SK-N-SH (cell line): ENCODE results near the gene MYO18A. TPM values are rescaled to one million over a fixed set of nuclear protein-coding genes. Genes with fewer than 3 reads are reported as not detected.

Source experiments
- CTCF ChIA-PET: fragments of 300-600, 350-600 bp; formaldehyde crosslinking; extraction: SDS; loops from one replicate; lab custom pipeline; 2021; lab: Yijun Ruan, JAX
- POLR2A ChIA-PET: fragments of 350-600 bp; sonication (Branson Sonifier 250); formaldehyde crosslinking; extraction: SDS; loops from one replicate; lab custom pipeline; 2020; ENCODE audit warnings: antibody characterized with exemption, inconsistent platforms; lab: Yijun Ruan, JAX
- DNase-seq: peaks from one replicate; pipeline ENCODE4 v3.0.0; 2012
- H2AFZ ChIP-seq: fragments of 200-600 bp; sonication (generic); 2 replicates; pipeline ENCODE4 v1.8.1; 2016; ENCODE audit warnings: antibody characterized with exemption, mild to moderate bottlenecking, low read depth
- H3F3A ChIP-seq: fragments of 200-600 bp; sonication (generic); replicated peaks from 2 replicates; pipeline ENCODE3; 2016; ENCODE audit warnings: antibody characterized with exemption, mild to moderate bottlenecking; ENCODE audit not compliant: insufficient read depth
- H3K27ac ChIP-seq, 2 experiments: fragments of 200-500 bp in 1 of 2; fragments of 200-600 bp in 1 of 2; sonication (Bioruptor generic) in 1 of 2; sonication (generic), shearing (Covaris generic) in 1 of 2; 2 replicates each; pipeline versions ENCODE4 v1.5.1 to v1.6.1; 2014 to 2016; ENCODE audit warnings: low read depth in 2 of 2, inconsistent platforms in 1 of 2, low read length in 1 of 2, mild to moderate bottlenecking in 1 of 2, mixed read lengths in 1 of 2
- H3K27me3 ChIP-seq: fragments of 200-600 bp; sonication (generic), shearing (Covaris generic); 2 replicates; pipeline ENCODE4 v1.6.1; 2016; ENCODE audit warnings: mixed run types; ENCODE audit not compliant: insufficient read depth
- H3K36me3 ChIP-seq, 2 experiments: fragments of 200-500 bp in 1 of 2; fragments of 200-600 bp in 1 of 2; sonication (Bioruptor generic) in 1 of 2; sonication (generic) in 1 of 2; replicated peaks in 1 of 2; 2 replicates each; pipeline versions ENCODE3 to v1.5.1; 2014 to 2016; ENCODE audit warnings: low read length in 1 of 2, mild to moderate bottlenecking in 1 of 2; ENCODE audit not compliant: insufficient read depth in 2 of 2, control insufficient read depth in 1 of 2
- H3K4me1 ChIP-seq, 2 experiments: fragments of 200-500 bp in 1 of 2; fragments of 200-600 bp in 1 of 2; sonication (Bioruptor generic) in 1 of 2; sonication (generic), shearing (Covaris generic) in 1 of 2; 2 replicates each; pipeline versions ENCODE4 v1.5.1 to v1.6.1; 2014 to 2016; ENCODE audit warnings: low read depth in 1 of 2, low read length in 1 of 2, mixed run types in 1 of 2; ENCODE audit not compliant: insufficient read depth in 2 of 2, control insufficient read depth in 1 of 2
- H3K4me2 ChIP-seq: fragments of 200-600 bp; sonication (generic), shearing (Covaris generic); 2 replicates; pipeline ENCODE4 v1.6.1; 2017; ENCODE audit warnings: mixed run types
- H3K4me3 ChIP-seq, 2 experiments: fragments of 200-500 bp in 1 of 2; fragments of 200-600 bp in 1 of 2; sonication (Bioruptor generic) in 1 of 2; sonication (generic), shearing (Covaris generic) in 1 of 2; 2 replicates each; pipeline versions ENCODE4 v1.5.1 to v1.8.1; 2014 to 2016; ENCODE audit warnings: low read depth in 2 of 2, inconsistent platforms in 1 of 2, low read length in 1 of 2, mild to moderate bottlenecking in 1 of 2, mixed read lengths in 1 of 2, moderate library complexity in 1 of 2
- H3K79me2 ChIP-seq: fragments of 200-600 bp; sonication (generic); 2 replicates; pipeline ENCODE4 v1.8.1; 2017; ENCODE audit warnings: mild to moderate bottlenecking; ENCODE audit not compliant: insufficient read depth
- H3K9ac ChIP-seq: fragments of 200-600 bp; sonication (generic); 2 replicates; pipeline ENCODE4 v1.6.1; 2017; ENCODE audit warnings: mixed run types
- H3K9me2 ChIP-seq: fragments of 200-600 bp; sonication (generic); 2 replicates; pipeline ENCODE4 v1.6.1; 2017; ENCODE audit warnings: mixed run types
- H3K9me3 ChIP-seq: fragments of 200-600 bp; sonication (generic); 2 replicates; pipeline ENCODE4 v1.6.1; 2017; ENCODE audit warnings: mixed run types, mild to moderate bottlenecking, moderate library complexity
- H4K20me1 ChIP-seq: fragments of 200-600 bp; sonication (generic); 2 replicates; pipeline ENCODE4 v1.6.1; 2017; ENCODE audit warnings: mild to moderate bottlenecking, mixed run types; ENCODE audit not compliant: insufficient read depth
- CHD2 ChIP-seq: fragments of 150-350 bp; IDR thresholded peaks from 2 replicates; pipeline ENCODE4 v1.6.1; 2018; ENCODE audit warnings: low read length; ENCODE audit not compliant: partially characterized antibody
- CTCF ChIP-seq: fragments of 200-600 bp; sonication (generic); IDR thresholded peaks from 2 replicates; pipeline ENCODE4 v1.6.1; 2017; ENCODE audit warnings: antibody characterized with exemption, mild to moderate bottlenecking, moderate library complexity
- EZH2phosphoT487 ChIP-seq: fragments of 200-600 bp; sonication (generic); IDR thresholded peaks from 2 replicates; pipeline ENCODE4 v1.6.1; 2017; ENCODE audit warnings: low read depth, mixed run types, mild to moderate bottlenecking, antibody characterized with exemption, moderate library complexity, borderline replicate concordance
- FOSL2 ChIP-seq: IDR thresholded peaks from 2 replicates; pipeline ENCODE4 v1.4.0; 2012; ENCODE audit warnings: low read depth, mild to moderate bottlenecking, moderate library complexity, borderline replicate concordance
- FOXM1 ChIP-seq: IDR thresholded peaks from 2 replicates; pipeline ENCODE4 v1.4.0; 2012; ENCODE audit warnings: low read depth, mild to moderate bottlenecking
- GATA2 ChIP-seq: sonication (generic); formaldehyde crosslinking; IDR thresholded peaks from 2 replicates; pipeline ENCODE4 v1.5.0; 2020; ENCODE audit warnings: mild to moderate bottlenecking, missing genetic modification reagents
- JUND ChIP-seq: IDR thresholded peaks from 2 replicates; pipeline ENCODE4 v1.4.0; 2012
- MAX ChIP-seq: IDR thresholded peaks from 2 replicates; pipeline ENCODE4 v1.4.0; 2012; ENCODE audit warnings: low read depth
- MXI1 ChIP-seq: IDR thresholded peaks from 2 replicates; pipeline ENCODE4 v1.6.1; 2012; ENCODE audit warnings: mild to moderate bottlenecking, low read depth, low read length, improper control_type of control experiment
- PBX3 ChIP-seq: IDR thresholded peaks from 2 replicates; pipeline ENCODE4; 2012
- RFX5 ChIP-seq: IDR thresholded peaks from 2 replicates; pipeline ENCODE4 v1.6.1; 2012; ENCODE audit warnings: mild to moderate bottlenecking, improper control_type of control experiment, low read length
- RXRA ChIP-seq: IDR thresholded peaks from 2 replicates; pipeline ENCODE4 v1.4.0; 2012; ENCODE audit warnings: low read depth, mild to moderate bottlenecking, borderline replicate concordance
- SIN3A ChIP-seq: IDR thresholded peaks from 2 replicates; pipeline ENCODE4 v1.6.1; 2012; ENCODE audit warnings: low read depth, mild to moderate bottlenecking, low read length, moderate library complexity, borderline replicate concordance
- TAF1 ChIP-seq: IDR thresholded peaks from 2 replicates; pipeline ENCODE4 v1.6.1; 2012; ENCODE audit warnings: low read depth, mild to moderate bottlenecking, low read length, moderate library complexity, borderline replicate concordance
- TEAD4 ChIP-seq: IDR thresholded peaks from 2 replicates; pipeline ENCODE4 v1.4.0; 2012; ENCODE audit warnings: mild to moderate bottlenecking, borderline replicate concordance; ENCODE audit not compliant: insufficient read depth
- USF1 ChIP-seq: IDR thresholded peaks from 2 replicates; pipeline ENCODE4 v1.4.0; 2012; ENCODE audit warnings: low read depth, borderline replicate concordance
- YY1 ChIP-seq: IDR thresholded peaks from 2 replicates; pipeline ENCODE4 v1.4.0; 2012; ENCODE audit warnings: low read depth, mild to moderate bottlenecking
- WGBS: methylation state at CpG from one replicate; pipeline ENCODE4 v1.1.6; 2017; ENCODE audit warnings: low lambda C conversion rate; 5-methylcytosine and 5-hydroxymethylcytosine counted together
- polyA plus RNA-seq, 3 experiments: library from polyadenylated mRNA; depleted of rRNA; stranded (reverse); fragments of >200 nt; gene quantifications; 2 replicates each; pipeline ENCODE4 v1.2.3, GENCODE V29; 2012

Gene MYO18A
- polyA plus RNA-seq, 1 of the 3 experiments (the other 2 are of a cell fraction) = 6.6 TPM

GRCh38 chr17:29084541-29085146 is 95.6 kb downstream of the MYO18A start (continued):
- TF ChIP-seq EZH2phosphoT487 (no peak), SIN3A (no peak), MAX (no peak), MXI1 (peak; percentile 57; the same call in 1 of the 2 replicates), TAF1 (no peak)

- H3F3A ChIP-seq = no peaks in the 10 kb centered on the region
- H3K9me3 ChIP-seq = no peaks in the 10 kb centered on the region
- H3K4me2 ChIP-seq = no peak overlapping the region
- CTCF ChIA-PET = interaction anchor here (1.1 to 2.8 kb wide), 5 partner anchors 9 to 128 kb away, joined by 3 to 13 read pairs (median 8); no protein-coding TSS in a partner anchor
- no peak overlapping the region for H3K4me3 ChIP-seq
- peaks cover 0 to 12% of the 10 kb centered on the region in 2 experiments for H3K36me3 ChIP-seq
- no peaks in the 10 kb centered on the region for H3K9me2 ChIP-seq
- POLR2A ChIA-PET = no interaction called here
- 90% methylated on average over 14 of the region's 14 CpGs for WGBS
- H3K27ac ChIP-seq = no peak overlapping the region
- no peak overlapping the region for H3K9ac ChIP-seq
- H4K20me1 ChIP-seq = no peaks in the 10 kb centered on the region
- no peak for TF ChIP-seq GATA2 (CRISPR knock-in tag)
- TF ChIP-seq TEAD4 = no peak
- no peak for TF ChIP-seq YY1
- no peak for TF ChIP-seq FOSL2
- TF ChIP-seq RFX5 = no peak
- TF ChIP-seq RXRA = no peak
- no peak for TF ChIP-seq CTCF
- no peak for TF ChIP-seq CHD2
- no peak for TF ChIP-seq USF1
- no peak for TF ChIP-seq FOXM1
- TF ChIP-seq JUND = no peak
- no peak for TF ChIP-seq PBX3
- TF ChIP-seq, all 33 proteins: peak for 0
- H2AFZ ChIP-seq = no peak overlapping the region
- no peaks in the 10 kb centered on the region for H3K79me2 ChIP-seq
- H3K4me1 ChIP-seq = peaks cover 12 to 17% of the 10 kb centered on the region in 2 experiments; a peak in 2 of 4 replicates
- H3K27me3 ChIP-seq = no peaks in the 10 kb centered on the region
- no peak for DNase-seq
These were observed 99.2 kb downstream of the MYO18A start for GRCh38 chr17:29080965-29081364.
